KOPT-K1 (cell line): ENCODE data around the gene ROBO2.

Source experiments
- H3K27ac ChIP-seq: fragments of 200-600 bp; sonication (generic); 2 replicates; pipeline ENCODE4 v1.5.1; 2016; ENCODE audit warnings: antibody characterized with exemption, mild to moderate bottlenecking, low read depth, low read length; ENCODE audit not compliant: poor library complexity, severe bottlenecking
- H3K36me3 ChIP-seq: fragments of 200-600 bp; sonication (generic); 2 replicates; pipeline ENCODE4 v1.5.1; 2017; ENCODE audit warnings: antibody characterized with exemption, mild to moderate bottlenecking, low read length, moderate library complexity; ENCODE audit not compliant: insufficient read depth
- H3K9me3 ChIP-seq: fragments of 200-600 bp; sonication (generic); 2 replicates; pipeline ENCODE4 v1.5.1; 2017; ENCODE audit warnings: antibody characterized with exemption, low read length, mild to moderate bottlenecking; ENCODE audit not compliant: insufficient read depth, poor library complexity, severe bottlenecking

Gene ROBO2

GRCh38 chr3:77041811-77042210 is 1.9 kb downstream of the ROBO2 start:
- Histone ChIP-seq H3K27ac (no peak overlapping the region), H3K36me3 (no peaks in the 10 kb centered on the region), H3K9me3 (no peaks in the 10 kb centered on the region)

GRCh38 chr3:77042343-77042742 is 2.4 kb downstream of the ROBO2 start:
- H3K27ac ChIP-seq = no peak overlapping the region
- no peaks in the 10 kb centered on the region for H3K9me3 ChIP-seq
- H3K36me3 ChIP-seq = no peaks in the 10 kb centered on the region

GRCh38 chr3:77042882-77043281 is 3.0 kb downstream of the ROBO2 start:
- no peak overlapping the region for H3K27ac ChIP-seq
- H3K9me3 ChIP-seq = no peaks in the 10 kb centered on the region
- no peaks in the 10 kb centered on the region for H3K36me3 ChIP-seq

DNA sequence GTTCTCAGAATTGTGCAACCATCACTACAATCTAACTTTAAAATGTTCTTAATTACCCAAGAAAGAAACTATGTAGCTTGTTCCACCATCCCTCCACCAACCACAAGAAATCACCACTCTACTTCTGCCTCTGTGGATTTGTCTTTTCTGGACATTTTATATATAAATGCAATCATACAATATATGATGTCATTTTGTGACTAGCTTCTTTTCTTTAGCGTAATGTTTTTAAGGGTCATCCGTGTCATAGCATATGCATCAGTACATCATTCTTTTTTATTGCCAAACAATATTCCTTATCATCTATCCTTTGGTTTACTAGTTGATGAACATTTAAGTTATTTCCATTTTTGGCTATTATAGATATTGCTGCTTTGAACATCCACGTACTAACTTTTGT is 5.8 kb downstream of the ROBO2 start:
- Histone ChIP-seq H3K9me3 (no peaks in the 10 kb centered on the region), H3K36me3 (no peaks in the 10 kb centered on the region), H3K27ac (no peak overlapping the region)

GRCh38 chr3:77048186-77048585 is 8.3 kb downstream of the ROBO2 start:
- H3K36me3 ChIP-seq = no peaks in the 10 kb centered on the region

GRCh38 chr3:77051591-77051990 is 11.7 kb downstream of the ROBO2 start:
- Histone ChIP-seq H3K27ac (no peak overlapping the region), H3K36me3 (no peaks in the 10 kb centered on the region), H3K9me3 (no peaks in the 10 kb centered on the region)

More at GRCh38 chr3:77048186-77048585, 8.3 kb downstream of the ROBO2 start:
- H3K27ac ChIP-seq = no peak overlapping the region
- no peaks in the 10 kb centered on the region for H3K9me3 ChIP-seq

GRCh38 chr3:77052051-77052501 is 12.2 kb downstream of the ROBO2 start:
- Histone ChIP-seq H3K9me3 (no peaks in the 10 kb centered on the region), H3K36me3 (no peaks in the 10 kb centered on the region), H3K27ac (no peak overlapping the region)

GRCh38 chr3:77052733-77053670 is 13.1 kb downstream of the ROBO2 start:
- Histone ChIP-seq H3K36me3 (no peaks in the 10 kb centered on the region), H3K27ac (no peak overlapping the region), H3K9me3 (no peaks in the 10 kb centered on the region)

- Histone ChIP-seq H3K27ac (no peak overlapping the region), H3K36me3 (no peaks in the 10 kb centered on the region)
These were observed 13.9 kb downstream of the ROBO2 start for GRCh38 chr3:77053795-77054194.

DNA sequence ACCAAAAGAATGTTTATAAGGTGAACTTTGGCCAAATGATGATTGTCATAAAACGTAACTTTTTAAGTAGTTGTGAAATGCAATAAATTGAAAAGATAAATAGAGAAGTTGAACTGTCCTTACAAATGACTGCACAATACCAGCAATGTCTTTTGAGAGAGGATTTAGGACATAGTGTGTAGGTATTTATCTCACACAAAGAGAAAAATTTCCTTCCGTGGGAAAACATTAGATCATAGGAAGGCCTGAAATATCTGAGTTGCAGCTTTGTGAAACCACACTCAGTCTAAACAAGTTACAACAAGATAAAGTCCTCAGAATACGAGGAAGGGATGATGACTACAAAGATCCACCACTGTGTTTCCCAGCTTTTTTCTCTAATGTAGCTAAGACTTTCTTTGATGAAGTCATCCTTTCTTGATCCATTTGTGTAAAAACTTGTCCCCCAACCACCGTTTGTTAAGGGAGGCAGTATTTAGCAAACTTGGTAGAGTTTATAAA is 16.0 kb downstream of the ROBO2 start:
- Histone ChIP-seq H3K27ac (no peak overlapping the region), H3K9me3 (no peaks in the 10 kb centered on the region), H3K36me3 (no peaks in the 10 kb centered on the region)

More at GRCh38 chr3:77053795-77054194, 13.9 kb downstream of the ROBO2 start:
- no peaks in the 10 kb centered on the region for H3K9me3 ChIP-seq

- H3K9me3 ChIP-seq = no peaks in the 10 kb centered on the region
- no peak overlapping the region for H3K27ac ChIP-seq
- H3K36me3 ChIP-seq = no peaks in the 10 kb centered on the region
These were observed 19.5 kb downstream of the ROBO2 start for GRCh38 chr3:77059354-77059753.

- Histone ChIP-seq H3K27ac (no peak overlapping the region), H3K9me3 (no peaks in the 10 kb centered on the region), H3K36me3 (no peaks in the 10 kb centered on the region)
These were observed 23.5 kb downstream of the ROBO2 start for GRCh38 chr3:77063423-77063822.

DNA sequence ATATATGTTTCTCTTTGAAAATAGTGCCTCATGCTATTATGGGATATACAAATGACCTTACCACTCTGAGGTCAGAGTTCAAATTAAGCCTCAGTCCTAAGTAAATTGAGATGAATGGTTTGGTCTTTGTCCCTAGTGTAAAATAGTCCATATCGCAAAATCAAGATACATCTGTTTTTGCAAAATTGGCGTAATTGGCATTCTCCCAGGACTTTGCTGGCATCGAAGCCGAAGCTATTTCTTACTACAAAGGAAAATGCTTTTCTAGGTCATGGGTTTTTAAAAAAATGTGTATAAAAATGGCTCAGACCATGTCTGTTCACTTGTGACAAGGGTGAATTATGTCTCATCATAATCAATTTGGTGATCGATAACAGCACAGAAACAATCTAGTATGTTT is 25.9 kb downstream of the ROBO2 start:
- no peaks in the 10 kb centered on the region for H3K36me3 ChIP-seq
- no peak overlapping the region for H3K27ac ChIP-seq
- no peaks in the 10 kb centered on the region for H3K9me3 ChIP-seq

- no peaks in the 10 kb centered on the region for H3K9me3 ChIP-seq
- no peak overlapping the region for H3K27ac ChIP-seq
- H3K36me3 ChIP-seq = no peaks in the 10 kb centered on the region
These were observed 26.9 kb downstream of the ROBO2 start for GRCh38 chr3:77066829-77067228.

GRCh38 chr3:77068808-77069207 is 28.9 kb downstream of the ROBO2 start:
- Histone ChIP-seq H3K27ac (no peak overlapping the region), H3K36me3 (no peaks in the 10 kb centered on the region), H3K9me3 (no peaks in the 10 kb centered on the region)

- no peaks in the 10 kb centered on the region for H3K36me3 ChIP-seq
- H3K27ac ChIP-seq = no peak overlapping the region
- no peaks in the 10 kb centered on the region for H3K9me3 ChIP-seq
These were observed 31.5 kb downstream of the ROBO2 start for GRCh38 chr3:77071364-77071763.
